Mesenteric fat pad (tissue), 1 donor: ENCODE data around the gene STMN3. TPM values are rescaled to one million over a fixed set of nuclear protein-coding genes. Genes with fewer than 3 reads are reported as not detected.
"Not testable (repeated sequence)": the region's sequence is repeated elsewhere in the genome, so short reads cannot be mapped to it uniquely, and the experiment has no call there.

Experiments
- DNase-seq: peaks from one replicate; pipeline ENCODE4 v3.0.0-alpha.2; 2020; ENCODE audit warnings: low spot score
- total RNA-seq: library from RNA; stranded (reverse); fragmentation: NEBNext Ultra II Directional; extraction: Animal tissue kit (Norgen Biotek cat#: 25700); gene quantifications from one replicate; pipeline ENCODE4 v1.2.1, GENCODE V29; 2021
- donor health status: DM: yes; HTN: yes; CAD: no.

The STMN3 gene
- total RNA-seq, 1 donor from 2014 or later, result 9.9 TPM

GRCh38 chr20:63617876-63618265 lies 35.4 kb downstream of the STMN3 start:
- DNase-seq, result no peak

GRCh38 chr20:63617092-63617875 lies 35.9 kb downstream of the STMN3 start:
- DNase-seq, result no peak

GRCh38 chr20:63613863-63614594 lies 39.2 kb downstream of the STMN3 start:
- not testable (repeated sequence) for DNase-seq

GRCh38 chr20:63612276-63612931 lies 40.8 kb downstream of the STMN3 start:
- no peak for DNase-seq

- no peak for DNase-seq
Measured at GRCh38 chr20:63611646-63612045, 41.6 kb downstream of the STMN3 start.

GRCh38 chr20:63610581-63611435 lies 42.4 kb downstream of the STMN3 start:
- DNase-seq, result no peak

GRCh38 chr20:63606686-63607085 lies 46.5 kb downstream of the STMN3 start:
- DNase-seq, result no peak

- DNase-seq, result no peak
Measured at GRCh38 chr20:63602321-63602720, 50.9 kb downstream of the STMN3 start.

- DNase-seq, result not testable (repeated sequence)
Measured at GRCh38 chr20:63601679-63602078, 51.5 kb downstream of the STMN3 start.

- DNase-seq, result no peak
Measured at GRCh38 chr20:63599396-63600050, 53.7 kb downstream of the STMN3 start.

GRCh38 chr20:63598479-63599395 lies 54.5 kb downstream of the STMN3 start:
- DNase-seq, result no peak

- DNase-seq, result no peak
Measured at GRCh38 chr20:63597651-63598478, 55.4 kb downstream of the STMN3 start.

GRCh38 chr20:63596423-63596822 lies 56.8 kb downstream of the STMN3 start:
- DNase-seq, result no peak

GRCh38 chr20:63595416-63596127 lies 57.7 kb downstream of the STMN3 start:
- no peak for DNase-seq

- DNase-seq, result no peak
Measured at GRCh38 chr20:63594043-63594561, 59.1 kb downstream of the STMN3 start.

GRCh38 chr20:63592661-63593060 lies 60.6 kb downstream of the STMN3 start:
- no peak for DNase-seq

- no peak for DNase-seq
Measured at GRCh38 chr20:63591786-63592355, 61.4 kb downstream of the STMN3 start.
